Fibroblast of gingiva (primary cell): ENCODE measurements around the gene CHKA.

ENCODE experiments used
- DNase-seq: peaks from one replicate; pipeline ENCODE4 v3.0.0-alpha.2; 2011; ENCODE audit warnings: low read depth

CHKA gene

GRCh38 chr11:68121067-68121899, at the start of gene CHKA:
CHKA (minus strand) TSS chr11:68121388; CDS start chr11:68121177, 211 bp downstream.
- DNase-seq, result peak; percentile 89

GRCh38 chr11:68169442-68169841, 48.3 kb upstream of the CHKA start:
- no peak for DNase-seq

- DNase-seq, result no peak
These were observed 47.5 kb upstream of the CHKA start for GRCh38 chr11:68168694-68169093.

GRCh38 chr11:68167474-68167873, 46.3 kb upstream of the CHKA start:
- DNase-seq, result no peak

- no peak for DNase-seq
These were observed 45.8 kb upstream of the CHKA start for GRCh38 chr11:68166969-68167368.

GRCh38 chr11:68165601-68166000, 44.4 kb upstream of the CHKA start:
- no peak for DNase-seq

- no peak for DNase-seq
These were observed 43.2 kb upstream of the CHKA start for GRCh38 chr11:68164437-68164836.

- no peak for DNase-seq
These were observed 42.5 kb upstream of the CHKA start for GRCh38 chr11:68163691-68164090.

- peak; percentile 64 for DNase-seq
These were observed 39.0 kb upstream of the CHKA start for GRCh38 chr11:68160100-68160695.

- DNase-seq, result no peak
These were observed 38.5 kb upstream of the CHKA start for GRCh38 chr11:68159665-68160064.

- no peak for DNase-seq
These were observed 38.0 kb upstream of the CHKA start for GRCh38 chr11:68159161-68159560.

GRCh38 chr11:68158580-68158979, 37.4 kb upstream of the CHKA start:
- DNase-seq, result no peak

GRCh38 chr11:68153742-68154141, 32.6 kb upstream of the CHKA start:
- no peak for DNase-seq

- DNase-seq, result peak; percentile 14
These were observed 28.8 kb upstream of the CHKA start for GRCh38 chr11:68150037-68150436.

- DNase-seq, result no peak
These were observed 28.2 kb upstream of the CHKA start for GRCh38 chr11:68149417-68149816.

GRCh38 chr11:68148879-68149278, 27.7 kb upstream of the CHKA start:
- DNase-seq, result no peak

GRCh38 chr11:68148071-68148805, 27.1 kb upstream of the CHKA start:
- no peak for DNase-seq

GRCh38 chr11:68146704-68147474, 25.7 kb upstream of the CHKA start:
- DNase-seq, result peak; percentile 13

GRCh38 chr11:68146010-68146540, 24.9 kb upstream of the CHKA start:
- no peak for DNase-seq

- no peak for DNase-seq
These were observed 24.1 kb upstream of the CHKA start for GRCh38 chr11:68145120-68145866.

- DNase-seq, result no peak
These were observed 22.1 kb upstream of the CHKA start for GRCh38 chr11:68143310-68143689.
